HCT116 (cell line): Measurements from ENCODE around the gene NTN3. TPM values are rescaled to one million over a fixed set of nuclear protein-coding genes. Genes with fewer than 3 reads are reported as not detected.
"Not testable (repeated sequence)": the region's sequence is repeated elsewhere in the genome, so short reads cannot be mapped to it uniquely, and the experiment has no call there.

Experiments
- ATAC-seq: fragments of 200-7000 bp; cut with Tn5 transposase; 2 replicates; pipeline ENCODE4 v1.9.1; 2020; ENCODE audit warnings: mild to moderate bottlenecking, moderate library complexity
- BruUV-seq: library from RNA; stranded (reverse); fragments of 400-500 nt; replicated peaks from 2 replicates; lab custom pipeline; 2021; lab: Mats Ljungman, UMichigan
- CTCF ChIA-PET: fragments of 300-600 bp; sonication (Branson Sonifier 250); formaldehyde crosslinking; loops from one replicate; lab custom pipeline; 2021; ENCODE audit warnings: antibody characterized with exemption; lab: Charles Lee
- POLR2A ChIA-PET: fragments of 300-600, 350-600 bp; sonication (Branson Sonifier 250); formaldehyde crosslinking; loops from one replicate; lab custom pipeline; 2021; ENCODE audit warnings: antibody characterized with exemption; lab: Charles Lee
- RAD21 ChIA-PET, 2 experiments: fragments of 300-600 bp; sonication (Branson Sonifier 250); formaldehyde crosslinking; loops; one replicate each; lab custom pipeline; 2023; ENCODE audit warnings: low total read pairs in 2 of 2; ENCODE audit not compliant: uncharacterized antibody in 2 of 2, unreplicated experiment in 2 of 2, low non-redundant PET in 1 of 2; lab: Charles Lee
- DNase-seq: peaks from one replicate; pipeline ENCODE4 v3.0.0-alpha.2; 2010; ENCODE audit warnings: low read depth, low spot score
- H2AFZ ChIP-seq: fragments of 200-600 bp; shearing (Covaris generic), sonication (generic); 2 replicates; pipeline ENCODE4 v1.6.1; 2017; ENCODE audit warnings: low read depth, mixed run types, mixed read lengths, antibody characterized with exemption, low read length; ENCODE audit not compliant: poor library complexity, severe bottlenecking
- H3K27ac ChIP-seq: 2 replicates; pipeline ENCODE4 v1.5.1; 2012; ENCODE audit warnings: low read depth, low read length
- H3K27me3 ChIP-seq: fragments of 200-600 bp; sonication (generic); 2 replicates; pipeline ENCODE4 v1.6.1; 2016; ENCODE audit warnings: mixed run types, low read length, mixed read lengths; ENCODE audit not compliant: insufficient read depth
- H3K36me3 ChIP-seq, 2 experiments: fragments of 200-500 bp in 1 of 2; fragments of 200-600 bp in 1 of 2; sonication (Bioruptor generic) in 1 of 2; sonication (generic) in 1 of 2; 2 replicates each; pipeline versions ENCODE4 v1.5.1 to v1.6.1; 2014 to 2016; ENCODE audit warnings: low read length in 2 of 2, inconsistent platforms in 1 of 2, mixed read lengths in 1 of 2, mixed run types in 1 of 2; ENCODE audit not compliant: insufficient read depth in 2 of 2, control insufficient read depth in 1 of 2
- H3K4me1 ChIP-seq, 2 experiments: fragments of 200-600 bp in 1 of 2; sonication (generic) in 1 of 2; 2 replicates each; pipeline versions ENCODE4 v1.5.1 to v1.6.1; 2012 to 2017; ENCODE audit warnings: low read length in 2 of 2, inconsistent platforms in 1 of 2, mild to moderate bottlenecking in 1 of 2, mixed read lengths in 1 of 2, mixed run types in 1 of 2, moderate library complexity in 1 of 2; ENCODE audit not compliant: insufficient read depth in 2 of 2, control insufficient read depth in 1 of 2
- H3K4me2 ChIP-seq: fragments of 200-600 bp; sonication (generic); 2 replicates; pipeline ENCODE4 v1.6.1; 2017; ENCODE audit warnings: mixed run types, low read length, mixed read lengths
- H3K4me3 ChIP-seq, 2 experiments: fragments of 200-600 bp in 1 of 2; sonication (generic) in 1 of 2; replicated peaks in 1 of 2; 2 replicates each; pipeline ENCODE4 v1.5.1; 2011 to 2016; ENCODE audit warnings: low read length in 2 of 2, control low read depth in 1 of 2, low read depth in 1 of 2, mild to moderate bottlenecking in 1 of 2, mixed read lengths in 1 of 2, mixed run types in 1 of 2
- H3K79me2 ChIP-seq: fragments of 200-600 bp; sonication (generic); 2 replicates; pipeline ENCODE4 v1.6.1; 2017; ENCODE audit warnings: mild to moderate bottlenecking, mixed run types, low read length, moderate library complexity, mixed read lengths; ENCODE audit not compliant: insufficient read depth
- H3K9ac ChIP-seq: fragments of 200-600 bp; sonication (generic); 2 replicates; pipeline ENCODE4 v1.6.1; 2016; ENCODE audit warnings: low read length, mixed read lengths
- H3K9me2 ChIP-seq: fragments of 200-600 bp; sonication (generic), shearing (Covaris generic); 2 replicates; pipeline ENCODE4 v1.6.1; 2017; ENCODE audit warnings: mixed run types, mild to moderate bottlenecking, moderate library complexity; ENCODE audit not compliant: insufficient read depth
- H3K9me3 ChIP-seq, 2 experiments: fragments of 200-500 bp in 1 of 2; fragments of 200-600 bp in 1 of 2; sonication (Bioruptor generic) in 1 of 2; sonication (generic) in 1 of 2; 2 replicates each; pipeline ENCODE4 v1.6.1; 2014 to 2017; ENCODE audit warnings: low read length in 2 of 2, mixed read lengths in 2 of 2, inconsistent platforms in 1 of 2, low read depth in 1 of 2, mild to moderate bottlenecking in 1 of 2, mixed run types in 1 of 2, moderate library complexity in 1 of 2; ENCODE audit not compliant: control insufficient read depth in 1 of 2, insufficient read depth in 1 of 2
- H4K20me1 ChIP-seq: fragments of 200-600 bp; sonication (generic), shearing (Covaris generic); 2 replicates; pipeline ENCODE4 v1.6.1; 2017; ENCODE audit warnings: mixed run types, mild to moderate bottlenecking, moderate library complexity; ENCODE audit not compliant: insufficient read depth
- POLR2AphosphoS5 ChIP-seq: IDR thresholded peaks from 2 replicates; pipeline ENCODE4 v1.6.1; 2011; ENCODE audit warnings: mild to moderate bottlenecking, low read depth, low read length, moderate library complexity
- SP1 ChIP-seq: IDR thresholded peaks from 2 replicates; pipeline ENCODE4 v1.6.1; 2012; ENCODE audit warnings: low read depth
- TCF7L2 ChIP-seq: IDR thresholded peaks from 2 replicates; pipeline ENCODE4 v1.7.0; 2011; ENCODE audit warnings: borderline replicate concordance, inconsistent platforms; ENCODE audit not compliant: insufficient read depth, insufficient read length; ENCODE audit errors: extremely low read depth
- intact Hi-C: fragments of 100-400 bp; cut with micrococcal nuclease; formaldehyde crosslinking; loops from 2 replicates; pipeline ENCODE4 v1.10.0; 2022
- total RNA-seq: library from RNA; stranded (reverse); gene quantifications from one replicate; pipeline ENCODE4 v1.2.1, GENCODE V29; 2021; ENCODE audit not compliant: unreplicated experiment

NTN3 gene
- total RNA-seq, 1 experiment from 2014 or later: 0.30 TPM

DNA sequence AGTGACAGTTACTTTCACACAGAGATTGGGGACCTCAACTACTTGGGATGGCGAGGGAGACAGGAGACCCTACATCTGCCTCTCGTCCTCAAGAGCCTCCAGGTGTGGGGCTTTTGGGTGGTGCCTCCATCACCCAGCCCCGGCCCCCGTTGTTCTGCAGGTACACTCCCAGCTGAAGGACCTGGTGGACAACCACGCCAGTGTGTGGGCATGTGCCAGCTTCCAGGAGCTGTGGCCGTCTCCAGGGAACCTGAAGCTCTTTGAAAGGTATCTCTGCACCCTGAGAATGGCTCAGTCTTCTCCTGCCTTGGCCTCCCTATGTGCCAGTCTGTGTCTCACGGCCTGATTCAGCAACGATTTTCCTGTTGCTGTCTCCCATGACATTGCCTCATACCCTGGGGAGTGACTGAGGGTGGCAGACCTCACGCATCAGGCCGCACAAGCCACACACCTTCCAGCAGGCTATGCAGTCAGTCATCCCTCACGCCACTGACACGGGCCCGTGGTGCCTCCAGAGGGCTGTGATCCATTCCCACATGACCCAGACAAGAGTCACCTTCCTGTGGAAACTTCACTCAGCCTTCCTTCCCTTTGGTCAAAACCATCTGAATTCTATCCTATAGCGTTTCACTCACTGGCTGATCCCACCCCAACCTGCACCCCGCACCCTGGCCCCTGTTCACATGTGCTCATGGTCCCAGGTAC, 38.1 kb upstream of the NTN3 start:
- no peak overlapping the region for H2AFZ ChIP-seq
- H4K20me1 ChIP-seq: no peaks in the 10 kb centered on the region
- no peaks in the 10 kb centered on the region for H3K9me2 ChIP-seq
- no peak for ATAC-seq
- no peak overlapping the region for H3K27ac ChIP-seq
- POLR2A ChIA-PET: no interaction called here
- intact Hi-C loops: no loop called here
- BruUV-seq: no TSS peak
- H3K4me1 ChIP-seq: peaks cover 6 to 21% of the 10 kb centered on the region in 2 experiments; a peak in 3 of 4 replicates
- TF ChIP-seq SP1 (no peak), TCF7L2 (no peak), POLR2AphosphoS5 (no peak)
- TF ChIP-seq, all 23 proteins: peak for 0
- Histone ChIP-seq H3K4me3 (no peak overlapping the region), H3K9ac (no peak overlapping the region), H3K4me2 (no peak overlapping the region), H3K36me3 (peaks cover 43 to 62% of the 10 kb centered on the region in 2 experiments), H3K27me3 (no peaks in the 10 kb centered on the region), H3K9me3 (no peaks in the 10 kb centered on the region), H3K79me2 (peaks cover 68% of the 10 kb centered on the region)
- DNase-seq: no peak
- CTCF ChIA-PET: no interaction called here
- RAD21 ChIA-PET: no interaction called here

DNA sequence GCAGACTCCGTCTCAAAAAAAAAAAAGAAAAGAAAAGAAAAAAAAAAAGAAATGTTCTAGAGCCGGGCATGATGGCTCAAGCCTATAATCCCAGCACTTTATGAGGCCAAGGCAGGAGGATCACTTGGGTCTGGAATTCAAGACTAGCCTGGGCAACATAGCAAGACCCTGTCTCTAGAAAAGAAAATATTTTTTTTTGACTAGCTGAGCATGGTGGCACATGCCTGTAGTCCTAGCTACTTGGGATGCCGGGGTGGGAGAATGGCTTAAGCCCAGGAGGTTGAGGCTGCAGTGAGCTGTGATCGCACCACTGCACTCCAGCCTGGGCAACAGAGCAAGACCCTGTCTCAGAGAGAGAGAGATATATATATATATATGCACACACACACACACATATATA, 35.9 kb upstream of the NTN3 start:
- intact Hi-C loops: not testable (repeated sequence)
- RAD21 ChIA-PET: interaction anchor here in 1 of 2 experiments (0.7 kb wide), 1 partner anchor 231 kb away, joined by 3 read pairs; no protein-coding TSS in a partner anchor

More for the DNA sequence above, 35.9 kb upstream of the NTN3 start:
- BruUV-seq, H3K4me3 ChIP-seq, H3K27ac ChIP-seq, ATAC-seq, H3K27me3 ChIP-seq, H3K9me2 ChIP-seq, H3K4me1 ChIP-seq, H3K9me3 ChIP-seq, H2AFZ ChIP-seq, H4K20me1 ChIP-seq, H3K9ac ChIP-seq, POLR2A ChIA-PET, CTCF ChIA-PET, DNase-seq, H3K4me2 ChIP-seq: not testable (repeated sequence)
- peaks cover 53 to 76% of the 10 kb centered on the region in 2 experiments for H3K36me3 ChIP-seq
- peaks cover 66% of the 10 kb centered on the region for H3K79me2 ChIP-seq
